Measurements from ENCODE around the gene UBE2S.
"Not testable (repeated sequence)": the region's sequence is repeated elsewhere in the genome, so short reads cannot be mapped to it uniquely, and the experiment has no call there.

UBE2S gene

DNA sequence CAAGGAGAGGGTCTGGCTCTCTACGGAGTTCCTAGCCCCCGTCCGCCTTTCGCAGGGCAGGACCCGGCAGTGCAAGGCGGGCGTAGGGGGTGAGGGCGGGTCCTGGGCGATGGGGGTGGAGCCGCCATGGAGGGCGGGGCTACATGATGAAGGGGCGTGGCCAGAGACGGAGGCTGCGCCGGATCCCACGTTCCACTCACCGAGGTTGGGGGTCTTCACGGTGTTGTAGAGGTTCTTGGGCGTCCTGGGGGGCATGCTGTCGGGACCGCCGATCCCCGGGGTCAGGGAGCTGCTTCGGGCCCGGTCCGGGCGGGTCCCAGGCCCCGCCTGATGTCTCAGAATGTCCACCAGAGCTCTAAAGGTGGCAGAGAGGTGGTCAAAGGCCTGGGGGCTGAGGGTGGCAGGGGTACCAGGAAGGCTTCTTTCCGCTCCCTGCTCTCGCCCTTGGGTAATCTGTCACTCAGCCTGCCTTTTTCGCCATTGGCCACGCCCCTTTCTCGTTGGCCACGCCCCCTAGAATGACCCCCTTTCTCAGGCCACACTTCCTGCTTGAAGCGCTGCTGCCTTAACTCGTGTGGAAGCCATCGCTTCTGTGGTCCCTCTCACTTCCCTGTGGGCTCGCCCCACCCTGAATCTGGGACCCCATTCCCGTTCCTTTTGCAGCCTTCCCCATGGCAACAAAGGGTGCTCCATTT, 33.0 kb upstream of the UBE2S start:
- DNase-seq (ENCODE audit: low read depth in 2 of 2), result no peak

DNA sequence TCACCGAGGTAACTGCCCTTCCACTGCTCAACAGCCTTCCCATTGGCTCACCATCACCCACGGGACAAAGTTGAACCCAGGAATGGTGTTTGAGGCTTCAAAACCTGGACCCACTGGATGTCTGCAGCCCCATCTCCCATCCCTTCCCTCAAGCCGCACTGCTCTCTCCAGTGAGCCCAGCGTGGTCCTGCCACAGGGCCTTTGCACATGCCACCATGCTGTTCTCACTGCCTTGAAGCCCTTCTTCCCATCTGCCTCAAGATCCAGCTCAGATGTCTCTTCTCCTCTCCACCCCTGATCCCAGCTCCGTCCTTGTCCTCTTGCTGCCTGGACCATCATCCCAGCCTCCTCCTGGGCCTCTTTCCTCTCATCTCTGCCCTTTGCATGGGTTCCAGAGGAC, 31.5 kb upstream of the UBE2S start:
- DNase-seq (ENCODE audit: low read depth in 2 of 2), result no peak

DNA sequence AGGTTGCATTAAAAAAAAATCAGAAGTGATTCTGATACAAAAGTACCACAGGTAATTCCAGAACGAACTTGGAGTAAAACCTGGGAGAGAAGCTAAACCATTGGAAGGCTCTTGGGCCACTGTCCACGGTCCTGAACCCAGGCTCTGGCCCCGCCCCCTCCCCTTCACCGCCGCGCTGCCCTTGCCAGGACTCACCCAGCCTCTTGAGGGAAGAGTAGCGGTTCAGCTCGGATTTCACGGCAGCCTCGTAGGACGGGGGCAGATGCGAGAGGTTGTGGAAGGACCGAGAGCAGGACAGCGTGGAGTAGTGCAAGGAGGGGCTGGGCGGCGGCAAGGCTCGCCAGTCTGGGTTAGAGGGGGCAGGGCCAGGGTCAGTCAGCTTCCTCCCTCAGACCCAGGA, 29.8 kb upstream of the UBE2S start:
- DNase-seq (ENCODE audit: low read depth in 2 of 2), result no peak

DNA sequence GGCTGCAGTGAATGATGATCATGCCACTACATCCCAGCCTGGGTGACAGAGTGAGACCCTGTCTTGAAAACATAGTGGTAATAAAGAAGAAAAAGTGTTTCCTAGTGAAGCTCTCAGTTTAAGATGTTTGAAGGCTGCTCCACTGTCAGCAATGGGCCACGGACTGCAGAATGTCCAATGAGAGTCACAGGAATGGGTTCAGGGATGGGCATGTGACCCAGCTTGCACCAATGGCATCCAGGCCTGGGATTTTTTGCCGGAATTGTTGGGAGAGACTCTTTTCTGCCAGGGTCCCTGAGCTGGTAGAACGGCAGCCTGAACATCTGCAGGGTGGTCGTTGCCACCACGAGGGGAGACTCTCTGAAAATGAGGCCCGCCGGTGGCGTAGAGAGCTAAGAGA, 29.3 kb upstream of the UBE2S start:
- no peak for DNase-seq (ENCODE audit: low read depth in 2 of 2)

DNA sequence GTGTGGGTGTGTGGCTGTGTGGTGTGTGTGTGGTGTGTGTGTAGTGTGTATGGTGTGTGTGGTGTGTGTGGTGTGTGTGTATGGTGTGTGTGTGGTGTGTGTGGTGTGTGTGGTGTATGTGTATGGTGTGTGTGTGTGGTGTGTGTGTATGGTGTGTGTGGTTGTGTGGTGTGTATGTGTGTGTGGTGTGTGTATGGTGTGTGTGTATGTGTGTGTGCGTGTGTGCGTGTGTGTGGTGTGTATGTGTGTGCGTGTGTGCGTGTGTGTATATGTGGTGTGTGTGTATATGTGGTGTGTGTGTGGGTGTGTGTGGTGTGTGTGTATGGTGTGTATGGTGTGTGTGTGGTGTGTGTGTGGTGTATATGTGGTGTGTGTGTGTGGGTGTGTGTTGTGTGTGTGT, 27.4 kb upstream of the UBE2S start:
- DNase-seq (ENCODE audit: low read depth in 2 of 2), result no peak

- DNase-seq (ENCODE audit: low read depth in 2 of 2), result no peak
Observed at GRCh38 chr19:55434356-55434919, 26.9 kb upstream of the UBE2S start.

DNA sequence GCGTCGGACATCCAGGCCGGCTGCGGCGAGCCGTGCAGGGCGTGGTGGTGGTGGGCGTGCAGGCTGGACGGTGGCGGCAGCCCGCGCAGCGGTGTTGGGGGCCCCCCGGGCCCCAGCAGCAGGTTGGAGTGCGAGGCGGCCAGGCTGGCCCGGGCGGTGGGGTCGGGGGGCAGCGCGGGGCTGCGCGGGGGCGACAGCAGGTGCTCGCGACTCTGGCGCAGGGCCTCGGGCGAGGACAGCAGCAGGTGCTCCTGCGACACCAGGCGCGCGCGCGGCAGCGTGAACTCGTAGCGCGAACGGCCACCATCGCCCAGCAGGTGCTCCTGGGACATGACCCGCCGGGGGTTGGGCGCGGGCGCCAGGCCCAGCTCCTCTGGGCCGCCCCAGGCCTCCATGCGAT, 25.7 kb upstream of the UBE2S start:
- no peak for DNase-seq (ENCODE audit: low read depth in 2 of 2)

DNA sequence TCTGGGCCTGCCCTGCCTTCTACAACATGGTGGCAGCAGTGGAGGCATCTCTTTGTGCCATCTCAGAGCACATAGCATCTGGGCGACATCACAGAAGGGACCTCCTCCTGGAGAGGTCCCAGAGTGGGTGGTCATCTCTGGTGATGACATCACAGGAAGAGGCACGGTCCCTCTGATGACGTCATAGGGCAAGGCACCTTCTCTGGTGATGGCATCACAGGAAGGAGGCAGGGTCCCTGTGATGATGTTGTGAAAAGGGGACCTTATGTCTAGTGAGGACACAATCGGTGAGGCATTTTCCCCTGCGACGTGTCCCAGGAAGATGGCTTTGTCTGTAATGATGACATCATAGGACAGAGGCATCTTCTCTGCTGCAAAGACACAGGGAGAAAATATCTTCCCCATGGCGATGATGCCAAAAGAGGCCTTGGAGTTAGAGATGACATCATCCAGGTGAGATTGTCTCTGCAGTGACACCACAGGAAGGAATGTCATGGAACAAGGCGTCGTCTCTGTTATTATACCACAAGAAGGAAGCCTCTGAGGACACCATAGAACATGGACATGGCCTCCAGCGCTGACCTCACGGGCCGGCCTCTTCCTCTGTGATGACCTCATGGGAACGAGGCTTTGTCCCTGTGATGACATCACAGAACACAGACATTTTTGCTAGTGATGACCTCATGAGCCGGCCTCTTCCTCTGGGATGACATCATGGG, 24.8 kb upstream of the UBE2S start:
- no peak for DNase-seq (ENCODE audit: low read depth in 2 of 2)

DNA sequence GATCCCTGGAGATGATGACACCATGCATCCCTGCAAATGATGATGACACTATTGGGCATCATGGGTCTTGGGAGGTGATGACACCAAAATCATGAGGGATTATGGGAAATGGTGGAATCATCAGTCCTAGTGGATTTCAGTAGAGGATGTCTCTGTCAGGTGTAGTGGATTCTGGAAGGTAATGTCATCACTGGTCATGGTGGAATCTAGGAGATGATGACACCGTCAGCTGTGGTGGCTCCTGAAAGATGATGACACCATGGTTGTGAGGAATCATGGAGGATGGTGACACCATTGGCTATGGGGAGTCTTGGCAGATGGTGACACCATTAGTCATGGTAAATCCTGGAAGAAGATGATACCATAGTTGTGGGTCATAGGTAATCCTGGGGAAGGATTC, 23.6 kb upstream of the UBE2S start:
- DNase-seq (ENCODE audit: low read depth in 2 of 2), result no peak

GRCh38 chr19:55426042-55426441, 18.5 kb upstream of the UBE2S start:
- DNase-seq (ENCODE audit: low read depth in 2 of 2), result no peak

DNA sequence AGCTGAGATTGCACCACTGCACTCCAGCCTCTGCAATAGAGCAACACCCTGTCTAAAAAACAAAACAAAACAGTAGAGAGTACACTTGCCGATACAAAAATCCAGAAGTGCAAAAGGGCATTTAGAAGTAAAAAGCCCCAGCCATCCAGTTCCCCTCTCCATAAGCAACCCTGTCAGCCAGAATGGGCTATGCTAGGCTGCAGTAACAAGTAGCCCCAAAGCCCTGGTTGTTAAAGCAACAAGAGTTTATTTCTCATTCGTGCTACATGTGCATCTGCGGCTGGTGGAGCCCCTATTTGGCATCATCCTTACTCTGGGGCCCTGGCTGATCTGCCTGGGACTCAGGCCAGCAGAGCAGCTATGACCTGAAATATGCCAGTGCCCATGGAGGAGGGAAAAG, 16.9 kb upstream of the UBE2S start:
- no peak for DNase-seq (ENCODE audit: low read depth in 2 of 2)

- no peak for DNase-seq (ENCODE audit: low read depth in 2 of 2)
Observed at GRCh38 chr19:55423225-55424005, 15.8 kb upstream of the UBE2S start.

DNA sequence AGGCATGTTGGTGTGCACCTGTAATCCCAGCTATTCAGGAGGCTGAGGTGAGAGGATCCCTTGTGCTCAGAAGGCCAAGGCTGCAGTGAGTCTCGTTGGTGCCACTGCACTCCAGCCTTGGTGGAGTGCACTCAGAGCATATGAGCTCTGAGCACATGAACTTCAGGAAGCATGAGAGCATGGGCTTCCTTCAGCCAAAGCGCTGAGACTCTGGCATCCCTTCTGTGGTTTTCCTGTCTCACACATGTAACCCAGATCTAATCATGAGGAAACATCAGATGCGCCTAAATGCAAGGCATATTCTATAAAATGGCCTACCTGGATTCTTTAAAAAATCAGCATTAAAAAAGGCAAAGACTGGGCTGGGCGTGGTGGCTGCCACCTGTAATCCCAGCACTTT, 13.7 kb upstream of the UBE2S start:
- not testable (repeated sequence) for DNase-seq (ENCODE audit: low read depth in 2 of 2)

GRCh38 chr19:55419624-55420236, 12.1 kb upstream of the UBE2S start:
- no peak for DNase-seq (ENCODE audit: low read depth in 2 of 2)

- DNase-seq (ENCODE audit: low read depth in 2 of 2), result no peak
Observed at GRCh38 chr19:55419103-55419502, 11.5 kb upstream of the UBE2S start.

- no peak for DNase-seq (ENCODE audit: low read depth in 2 of 2)
Observed at GRCh38 chr19:55418185-55418584, 10.6 kb upstream of the UBE2S start.

GRCh38 chr19:55410168-55410567, 2.6 kb upstream of the UBE2S start:
- no peak for DNase-seq (ENCODE audit: low read depth in 2 of 2)

DNA sequence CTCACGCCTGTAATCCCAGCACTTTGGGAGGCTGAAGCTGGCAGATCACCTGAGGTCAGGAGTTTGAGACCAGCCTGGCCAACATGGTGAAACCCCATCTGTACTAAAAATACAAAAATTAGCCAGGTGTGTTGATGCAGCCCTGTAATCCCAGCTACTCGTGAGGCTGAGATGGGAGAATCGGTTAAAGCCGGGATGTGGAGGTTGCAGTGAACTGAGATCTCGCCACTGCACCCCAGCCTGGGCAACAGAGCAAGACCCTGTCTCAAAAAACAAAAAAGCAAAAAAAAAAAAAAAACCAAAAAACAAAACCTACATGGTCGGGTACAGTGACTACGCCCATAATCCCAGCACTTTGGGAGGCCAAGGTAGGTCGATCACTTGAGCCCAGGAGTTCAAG, 1.6 kb upstream of the UBE2S start:
- DNase-seq (ENCODE audit: low read depth in 2 of 2), result not testable (repeated sequence)

DNA sequence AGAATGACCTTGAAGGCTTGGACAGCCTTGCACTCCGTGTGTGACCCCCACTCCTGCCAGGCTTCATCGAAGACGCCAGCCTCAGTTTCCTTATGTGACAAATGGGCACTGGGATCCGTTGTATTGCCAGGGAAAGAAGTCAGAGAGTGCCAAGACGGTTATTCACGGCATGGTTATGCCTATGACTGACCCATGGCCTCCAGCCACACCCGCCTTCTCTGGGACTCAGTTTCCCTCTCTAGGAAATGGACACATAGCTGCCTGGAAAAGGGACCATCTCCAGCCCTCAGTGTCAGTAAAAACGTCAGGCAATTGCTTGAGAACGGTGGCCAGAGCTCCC, 915 bp upstream of the UBE2S start:
- no peak for DNase-seq (ENCODE audit: low read depth in 2 of 2)

DNA sequence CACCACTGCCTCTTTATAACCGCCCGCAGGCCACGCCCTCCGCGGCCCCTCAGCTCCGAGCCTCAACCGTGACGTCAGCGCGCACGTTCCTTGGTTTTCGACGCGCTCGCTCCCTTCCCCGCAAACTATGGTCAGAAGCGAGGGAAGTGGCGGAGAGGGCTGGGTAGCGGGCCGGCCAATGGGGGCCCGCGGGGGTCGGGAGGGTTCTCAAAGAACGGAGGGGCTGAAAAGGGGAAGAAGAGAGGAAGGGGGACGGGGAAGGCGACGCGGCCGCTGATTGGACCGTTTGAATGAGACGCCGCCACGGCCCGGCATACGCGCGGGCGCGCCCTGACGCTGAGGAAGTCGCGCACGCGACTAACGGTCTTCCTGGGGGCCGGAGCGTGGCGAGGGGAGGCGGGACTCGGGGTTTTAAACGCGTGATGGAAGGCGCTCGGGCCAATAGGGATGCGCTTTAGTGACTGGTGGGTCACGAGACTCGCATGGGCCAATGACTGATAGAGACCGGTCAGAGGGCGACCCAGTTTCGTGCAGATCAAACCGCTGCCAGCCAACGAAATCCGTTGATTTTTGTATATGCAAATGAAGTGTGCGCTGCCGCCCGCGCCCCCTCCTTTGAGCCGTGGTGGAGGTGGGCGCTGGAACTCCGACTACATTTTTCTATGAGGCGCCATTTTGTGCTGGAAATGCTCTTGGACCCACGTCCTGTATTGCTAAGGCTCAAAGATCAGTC, 378 bp upstream of the UBE2S start:
- peak; percentile 94 to 95 for DNase-seq (ENCODE audit: low read depth in 2 of 2)

- DNase-seq (ENCODE audit: low read depth in 2 of 2), result no peak
Observed at GRCh38 chr19:55406826-55407549, 600 bp downstream of the UBE2S start.

All from stimulated activated CD4-positive, alpha-beta T cell treated with anti-CD3 and anti-CD28 coated beads, Interleukin-15, amount 100 ng/mL, for 48 hours (primary cell).